Thoracic aorta (tissue), 2 donors: ENCODE measurements around the gene ITGA2B. TPM values are rescaled to one million over a fixed set of nuclear protein-coding genes. Genes with fewer than 3 reads are reported as not detected.

Source experiments
- ATAC-seq: fragments of 150-250 bp; one replicate; pipeline ENCODE4 v1.8.0; 2017; ENCODE audit warnings: low read depth; ENCODE audit not compliant: insufficient number of reproducible peaks, low FRiP score
- DNase-seq: peaks from one replicate; pipeline ENCODE4 v3.0.0-alpha.2; 2020; ENCODE audit warnings: low spot score
- H3K27ac ChIP-seq, 2 donors: fragments of 200-600 bp; sonication (generic); 1 replicate in 1 of 2; 2 replicates in 1 of 2; pipeline ENCODE4 v1.5.1; 2016; ENCODE audit warnings: mild to moderate bottlenecking in 2 of 2, moderate library complexity in 2 of 2
- H3K27me3 ChIP-seq: fragments of 200-600 bp; sonication (generic); replicated peaks from 2 replicates; pipeline ENCODE4 v1.6.0; 2016; ENCODE audit warnings: mild to moderate bottlenecking; ENCODE audit not compliant: insufficient read depth
- H3K36me3 ChIP-seq: fragments of 200-600 bp; sonication (generic); one replicate; pipeline ENCODE4 v1.5.1; 2016
- H3K4me1 ChIP-seq, 2 donors: fragments of 200-600 bp; sonication (generic); 1 replicate in 1 of 2; 2 replicates in 1 of 2; pipeline versions ENCODE4 v1.5.1 to v1.6.0; 2016; ENCODE audit warnings: low read depth in 2 of 2, mild to moderate bottlenecking in 1 of 2; ENCODE audit not compliant: control insufficient read depth in 1 of 2
- H3K4me3 ChIP-seq: fragments of 200-600 bp; sonication (generic); 2 replicates; pipeline ENCODE4 v1.5.1; 2016; ENCODE audit warnings: mild to moderate bottlenecking
- H3K9me3 ChIP-seq: fragments of 200-600 bp; sonication (generic); 2 replicates; pipeline ENCODE4 v1.5.1; 2016
- total RNA-seq, 2 donors: library from RNA; depleted of rRNA; stranded (reverse); fragments of >200 nt; gene quantifications; one replicate each; pipeline versions ENCODE4 v1.1.0 to v1.2.3, GENCODE V29; 2016
- TF ChIP-seq, protein P1 (sequence below): fragments of 200-600 bp; sonication (generic); IDR thresholded peaks from one replicate; pipeline ENCODE4 v1.5.1; 2019; ENCODE audit warnings: antibody characterized with exemption

Gene ITGA2B
- total RNA-seq, 2 donors from 2014 or later: 0.28 to 3.4 TPM

DNA sequence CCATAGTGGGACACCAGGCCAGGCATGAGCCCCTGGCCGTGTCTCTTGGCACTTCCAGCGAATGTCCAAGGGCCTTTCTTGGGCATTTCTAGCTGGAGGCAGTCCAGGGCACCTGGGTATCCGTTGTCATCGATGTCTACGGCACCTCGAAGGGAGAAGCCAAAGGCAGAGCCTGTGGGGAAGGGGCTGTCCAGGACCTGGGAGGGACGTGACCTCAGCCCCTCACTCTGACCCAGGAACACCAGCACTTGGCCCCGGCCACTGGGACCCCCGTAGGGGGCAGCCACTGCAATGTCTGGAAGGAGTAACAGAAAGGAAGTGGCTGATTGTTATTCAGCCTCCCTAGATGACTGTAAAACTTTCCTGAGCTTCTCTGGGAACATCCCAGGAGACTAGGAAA, 8.7 kb downstream of the ITGA2B start:
- Histone ChIP-seq H3K27ac (no peak overlapping the region), H3K36me3 (no peaks in the 10 kb centered on the region), H3K9me3 (no peaks in the 10 kb centered on the region), H3K4me1 (peaks cover 0 to 14% of the 10 kb centered on the region in 2 donors), H3K4me3 (no peak overlapping the region), H3K27me3 (no peaks in the 10 kb centered on the region)
- ATAC-seq (no peak), DNase-seq (no peak)
- TF ChIP-seq, protein P1, sequence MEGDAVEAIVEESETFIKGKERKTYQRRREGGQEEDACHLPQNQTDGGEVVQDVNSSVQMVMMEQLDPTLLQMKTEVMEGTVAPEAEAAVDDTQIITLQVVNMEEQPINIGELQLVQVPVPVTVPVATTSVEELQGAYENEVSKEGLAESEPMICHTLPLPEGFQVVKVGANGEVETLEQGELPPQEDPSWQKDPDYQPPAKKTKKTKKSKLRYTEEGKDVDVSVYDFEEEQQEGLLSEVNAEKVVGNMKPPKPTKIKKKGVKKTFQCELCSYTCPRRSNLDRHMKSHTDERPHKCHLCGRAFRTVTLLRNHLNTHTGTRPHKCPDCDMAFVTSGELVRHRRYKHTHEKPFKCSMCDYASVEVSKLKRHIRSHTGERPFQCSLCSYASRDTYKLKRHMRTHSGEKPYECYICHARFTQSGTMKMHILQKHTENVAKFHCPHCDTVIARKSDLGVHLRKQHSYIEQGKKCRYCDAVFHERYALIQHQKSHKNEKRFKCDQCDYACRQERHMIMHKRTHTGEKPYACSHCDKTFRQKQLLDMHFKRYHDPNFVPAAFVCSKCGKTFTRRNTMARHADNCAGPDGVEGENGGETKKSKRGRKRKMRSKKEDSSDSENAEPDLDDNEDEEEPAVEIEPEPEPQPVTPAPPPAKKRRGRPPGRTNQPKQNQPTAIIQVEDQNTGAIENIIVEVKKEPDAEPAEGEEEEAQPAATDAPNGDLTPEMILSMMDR: no peak

DNA sequence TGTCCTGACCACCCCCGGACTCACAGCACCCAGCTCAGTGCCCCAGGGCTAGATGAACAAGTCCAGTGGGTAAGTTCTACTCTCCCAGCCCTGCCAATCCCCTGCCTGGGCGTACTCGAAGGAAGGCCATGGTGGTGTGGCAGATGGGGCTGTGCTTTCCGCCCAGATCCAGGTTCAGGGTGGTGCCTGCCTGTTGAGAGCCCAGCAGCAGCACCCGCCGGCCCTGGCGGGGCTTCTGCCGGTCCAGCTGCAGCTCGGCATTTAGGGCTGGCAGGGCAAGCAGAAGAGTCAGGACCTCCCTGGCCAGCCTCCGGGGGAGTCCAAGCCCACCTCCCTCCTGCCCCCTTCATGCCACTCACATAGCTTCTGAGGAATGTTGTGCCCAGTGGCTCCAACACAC, 9.6 kb downstream of the ITGA2B start:
- H3K27me3 ChIP-seq: no peaks in the 10 kb centered on the region
- TF ChIP-seq, protein P1: no peak
- no peaks in the 10 kb centered on the region for H3K9me3 ChIP-seq
- H3K27ac ChIP-seq: no peak overlapping the region
- H3K36me3 ChIP-seq: no peaks in the 10 kb centered on the region
- ATAC-seq: no peak
- no peak overlapping the region for H3K4me3 ChIP-seq
- H3K4me1 ChIP-seq: peaks cover 0 to 6% of the 10 kb centered on the region in 2 donors
- no peak for DNase-seq

- Histone ChIP-seq H3K4me1 (no peaks in the 10 kb centered on the region), H3K27ac (no peak overlapping the region), H3K4me3 (no peak overlapping the region), H3K36me3 (no peaks in the 10 kb centered on the region), H3K27me3 (no peaks in the 10 kb centered on the region), H3K9me3 (no peaks in the 10 kb centered on the region)
- no peak for ATAC-seq
- no peak for DNase-seq
- TF ChIP-seq, protein P1: no peak
Measured at GRCh38 chr17:44378171-44378705, 11.2 kb downstream of the ITGA2B start.

GRCh38 chr17:44376779-44377178, 12.7 kb downstream of the ITGA2B start:
- no peaks in the 10 kb centered on the region for H3K9me3 ChIP-seq
- TF ChIP-seq, protein P1: no peak
- H3K36me3 ChIP-seq: no peaks in the 10 kb centered on the region
- H3K27me3 ChIP-seq: no peaks in the 10 kb centered on the region
- no peak overlapping the region for H3K27ac ChIP-seq
- no peak overlapping the region for H3K4me3 ChIP-seq
- DNase-seq (no peak), ATAC-seq (no peak)
- no peaks in the 10 kb centered on the region for H3K4me1 ChIP-seq

DNA sequence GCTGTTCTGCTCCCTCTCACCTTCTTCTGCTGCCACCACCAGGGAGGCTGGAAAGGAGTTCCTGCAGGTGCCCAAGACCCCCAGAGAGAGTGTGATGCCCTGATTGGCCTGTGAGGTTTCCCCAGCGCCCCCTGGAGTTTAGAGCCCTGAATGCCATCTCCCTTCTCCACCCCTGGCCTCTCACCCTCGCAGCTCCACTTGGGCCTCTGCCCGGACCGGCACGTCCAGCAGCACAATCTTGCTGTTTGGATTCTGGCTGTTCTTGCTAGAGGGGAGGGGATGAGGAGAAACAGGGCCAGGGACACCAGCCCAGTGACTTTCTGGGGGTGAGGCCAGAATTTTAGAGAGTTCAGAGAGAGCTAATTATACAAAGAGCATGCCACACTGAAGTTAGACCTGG, 13.3 kb downstream of the ITGA2B start:
- no peaks in the 10 kb centered on the region for H3K27me3 ChIP-seq
- ATAC-seq (no peak), DNase-seq (no peak)
- no peaks in the 10 kb centered on the region for H3K36me3 ChIP-seq
- no peaks in the 10 kb centered on the region for H3K9me3 ChIP-seq
- no peak overlapping the region for H3K27ac ChIP-seq
- no peak overlapping the region for H3K4me3 ChIP-seq
- TF ChIP-seq, protein P1: no peak
- no peaks in the 10 kb centered on the region for H3K4me1 ChIP-seq
